Measurements from ENCODE around the gene DYNLT4.

GRCh38 chr1:44851308-44851707 lies 44.2 kb upstream of the DYNLT4 start:
- TF ChIP-seq CTCF (IDR thresholded peaks at IDR 0.05) (no peak), POLR2AphosphoS5 (IDR thresholded peaks at IDR 0.05) (no peak), POLR2A (IDR thresholded peaks at IDR 0.05) (no peak)
